Sciatic nerve (tissue), 2 donors: ENCODE measurements around the gene PAGR1. TPM values are rescaled to one million over a fixed set of nuclear protein-coding genes. Genes with fewer than 3 reads are reported as not detected.

Source experiments
- ATAC-seq: fragments of 200-7000 bp; cut with Tn5 transposase; one replicate; pipeline ENCODE4 v1.9.1; 2020; ENCODE audit warnings: mild to moderate bottlenecking, moderate library complexity
- DNase-seq: peaks from one replicate; pipeline ENCODE4 v3.0.0-alpha.2; 2020; ENCODE audit warnings: low spot score
- intact Hi-C: fragments of 100-400 bp; cut with DNase I; formaldehyde crosslinking; loops from one replicate; pipeline ENCODE4 v1.14.2; 2022
- total RNA-seq: library from RNA; stranded (reverse); fragmentation: NEBNext Ultra II Directional; extraction: Animal tissue kit (Norgen Biotek cat#: 25700); gene quantifications from one replicate; pipeline ENCODE4 v1.2.1, GENCODE V29; 2021
- donor health status: DM: no; HTN: no; CAD: no.
- donor health status: DM: no; HTN: no; CAD: no.

PAGR1 gene
- total RNA-seq, 1 donor from 2014 or later: 29.7 TPM

GRCh38 chr16:29810699-29811169, 5.2 kb upstream of the PAGR1 start:
- DNase-seq (no peak), ATAC-seq (no peak)
- intact Hi-C loops: no loop called here

- intact Hi-C loops: no loop called here
- peak; percentile 95 for DNase-seq
- peak; percentile 75 for ATAC-seq
These were observed 4.6 kb upstream of the PAGR1 start for GRCh38 chr16:29811170-29811895.

GRCh38 chr16:29811896-29812665, 3.9 kb upstream of the PAGR1 start, which contains the start of gene PRRT2:
TSS of gene PRRT2 (plus strand) at chr16:29812193. CDS start at chr16:29813055, 862 bp downstream.
- DNase-seq: peak; percentile 89
- peak; percentile 25 for ATAC-seq
- intact Hi-C loops: no loop called here

- DNase-seq (no peak), ATAC-seq (no peak)
- intact Hi-C loops: no loop called here
These were observed 3.0 kb upstream of the PAGR1 start for GRCh38 chr16:29812754-29813643.

DNA sequence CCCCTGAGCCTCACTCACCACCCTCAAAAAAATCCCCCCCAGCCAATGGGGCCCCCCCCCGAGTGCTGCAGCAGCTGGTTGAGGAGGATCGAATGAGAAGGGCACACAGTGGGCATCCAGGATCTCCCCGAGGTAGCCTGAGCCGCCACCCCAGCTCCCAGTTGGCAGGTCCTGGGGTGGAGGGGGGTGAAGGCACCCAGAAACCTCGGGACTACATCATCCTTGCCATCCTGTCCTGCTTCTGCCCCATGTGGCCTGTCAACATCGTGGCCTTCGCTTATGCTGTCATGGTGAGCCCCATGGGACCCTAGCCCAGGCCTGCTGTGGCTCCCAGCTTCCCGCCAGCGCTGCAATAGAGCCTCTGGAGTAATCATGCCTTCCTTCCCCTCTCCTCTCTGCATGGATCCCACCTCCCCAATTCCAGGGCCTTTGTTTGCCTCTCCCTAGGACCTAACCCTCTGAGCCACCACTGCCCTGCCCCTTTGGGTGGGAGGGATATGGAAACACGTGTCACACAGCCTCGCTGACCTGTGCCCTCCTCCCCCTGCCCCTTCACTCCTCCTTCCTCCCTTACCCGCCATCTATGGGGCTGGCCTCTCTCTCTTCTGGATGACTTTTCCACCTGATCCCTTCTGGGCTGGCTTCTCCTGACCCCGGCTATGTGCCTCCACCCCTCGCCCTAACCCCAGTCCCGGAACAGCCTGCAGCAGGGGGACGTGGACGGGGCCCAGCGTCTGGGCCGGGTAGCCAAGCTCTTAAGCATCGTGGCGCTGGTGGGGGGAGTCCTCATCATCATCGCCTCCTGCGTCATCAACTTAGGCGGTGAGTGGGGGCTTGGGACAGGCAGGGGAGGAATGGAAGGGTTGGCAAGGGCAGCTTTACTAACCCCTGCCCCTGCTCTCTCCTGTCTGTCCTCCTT, 2.0 kb upstream of the PAGR1 start:
- intact Hi-C loops: no loop called here
- no peak for DNase-seq
- no peak for ATAC-seq

GRCh38 chr16:29814592-29814991, 1.4 kb upstream of the PAGR1 start:
- intact Hi-C loops: no loop called here
- ATAC-seq (no peak), DNase-seq (no peak)

GRCh38 chr16:29815032-29815721, 775 bp upstream of the PAGR1 start:
- DNase-seq (peak; percentile 78), ATAC-seq (no peak)
- intact Hi-C loops: no loop called here

GRCh38 chr16:29816694-29817441, 916 bp downstream of the PAGR1 start:
- ATAC-seq (peak; percentile 31), DNase-seq (peak; percentile 76)
- intact Hi-C loops: no loop called here

DNA sequence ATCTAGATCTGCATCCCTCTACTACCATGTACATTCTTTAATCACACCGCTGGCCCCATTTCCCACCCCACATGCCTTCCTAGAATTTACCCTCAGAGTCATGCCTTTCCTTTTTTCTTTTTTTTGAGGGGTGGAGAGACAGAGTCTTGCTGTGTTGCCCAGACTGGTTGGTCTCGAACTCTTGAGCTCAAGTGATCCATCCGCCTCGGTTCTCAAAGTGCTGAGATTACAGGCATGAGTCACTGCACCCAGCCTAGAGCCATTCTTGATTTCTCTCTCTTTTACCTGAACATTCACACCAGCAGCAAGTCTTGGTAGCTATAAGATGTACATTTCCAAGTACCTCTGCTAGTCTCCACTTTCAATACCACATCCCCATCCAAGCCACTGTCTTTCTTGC, 2.1 kb downstream of the PAGR1 start:
- DNase-seq (no peak), ATAC-seq (no peak)
- intact Hi-C loops: no loop called here

DNA sequence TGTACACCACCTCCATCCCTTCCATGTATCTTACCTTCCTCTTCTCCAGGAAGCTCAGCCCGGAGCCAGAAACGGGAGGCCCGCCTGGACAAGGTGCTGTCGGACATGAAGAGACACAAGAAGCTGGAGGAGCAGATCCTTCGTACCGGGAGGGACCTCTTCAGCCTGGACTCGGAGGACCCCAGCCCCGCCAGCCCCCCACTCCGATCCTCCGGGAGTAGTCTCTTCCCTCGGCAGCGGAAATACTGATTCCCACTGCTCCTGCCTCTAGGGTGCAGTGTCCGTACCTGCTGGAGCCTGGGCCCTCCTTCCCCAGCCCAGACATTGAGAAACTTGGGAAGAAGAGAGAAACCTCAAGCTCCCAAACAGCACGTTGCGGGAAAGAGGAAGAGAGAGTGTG, 3.6 kb downstream of the PAGR1 start:
- DNase-seq: no peak
- no peak for ATAC-seq
- intact Hi-C loops: no loop called here

DNA sequence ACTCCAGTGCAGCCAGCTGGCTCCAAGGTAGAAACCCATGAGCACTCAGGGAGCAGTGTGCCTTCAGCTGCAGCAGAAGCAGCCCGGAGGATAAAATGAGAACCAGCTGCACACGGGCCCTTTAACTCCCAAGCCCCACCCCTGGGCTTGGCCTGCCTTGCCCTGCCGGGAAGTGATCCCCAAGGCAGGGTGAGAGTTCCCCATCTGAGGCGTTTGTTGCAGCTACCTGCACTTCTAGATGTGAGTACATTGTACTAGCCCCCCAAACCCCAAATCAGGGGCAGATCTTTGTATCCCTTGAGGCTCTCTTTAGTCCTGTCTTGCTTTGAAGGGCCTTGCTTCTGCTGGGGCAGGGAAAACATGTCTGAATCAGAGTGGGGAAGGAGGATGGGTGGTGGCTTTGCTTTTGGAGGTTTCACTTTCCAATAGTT, 4.3 kb downstream of the PAGR1 start, which contains the start of gene MVP:
Gene MVP, plus strand, starts transcription at position 192 of the 431 bp plus-strand sequence. CDS start 10,088 bp downstream, outside the sequence.
- ATAC-seq: peak; percentile 54
- DNase-seq: peak; percentile 86
- intact Hi-C loops: no loop called here

GRCh38 chr16:29820730-29821642, 5.0 kb downstream of the PAGR1 start:
- intact Hi-C loops: no loop called here
- no peak for DNase-seq
- peak; percentile 41 for ATAC-seq

- intact Hi-C loops: no loop called here
- ATAC-seq (no peak), DNase-seq (no peak)
These were observed 5.7 kb downstream of the PAGR1 start for GRCh38 chr16:29821643-29822115.

GRCh38 chr16:29824589-29825144, 8.7 kb downstream of the PAGR1 start:
- intact Hi-C loops: no loop called here
- no peak for DNase-seq
- peak; percentile 19 for ATAC-seq
